ENCODE results near the gene RBM20. TPM values are rescaled to one million over a fixed set of nuclear protein-coding genes. Genes with fewer than 3 reads are reported as not detected.

RBM20 gene
- total and polyA plus RNA-seq, 2 of the 4 experiments (the other 2 are of a cell fraction) = under 0.01 to 0.15 TPM

- BruUV-seq (replicated peaks) = no TSS peak
- Histone ChIP-seq H4K8ac (ENCODE audit: low read depth in 2 of 2, low read length in 2 of 2) (no peak overlapping the region), H3K27ac (ENCODE audit: insufficient read depth, low read length) (no peak overlapping the region), H4K5ac (ENCODE audit: low read depth, low read length) (no peak overlapping the region), H3K9ac (ENCODE audit: low read depth, low read length) (no peak overlapping the region), H2BK120ac (ENCODE audit: low read depth, low read length) (no peak overlapping the region), H3K4me1 (ENCODE audit: control insufficient read depth, insufficient read depth, low read length) (no peaks in the 10 kb centered on the region), H3K9me3 (ENCODE audit: control insufficient read depth, insufficient read depth, low read length) (no peaks in the 10 kb centered on the region), H3K36me3 (ENCODE audit: control insufficient read depth, insufficient read depth, low read length) (peaks cover 9% of the 10 kb centered on the region; the same call in 1 of the 2 replicates), H2BK20ac (ENCODE audit: low read depth, low read length) (no peak overlapping the region), H3K23ac (ENCODE audit: low read depth, low read length) (no peak overlapping the region), H2AFZ (replicated peaks; ENCODE audit: low read length, poor library complexity) (no peak overlapping the region), H2BK15ac (ENCODE audit: low read depth, low read length) (no peak overlapping the region), H3K9me1 (ENCODE audit: insufficient read depth, low read length) (no peaks in the 10 kb centered on the region; the same call in 1 of the 2 replicates), H3K56ac (ENCODE audit: extremely low read depth, insufficient read depth, low read length) (no peak overlapping the region), H3K4ac (ENCODE audit: low read depth, low read length) (no peak overlapping the region), H3K14ac (replicated peaks; ENCODE audit: low read depth, low read length) (no peak overlapping the region), H3K4me2 (ENCODE audit: low read depth, low read length) (no peak overlapping the region), H2AK5ac (ENCODE audit: low read depth, low read length) (no peak overlapping the region), H2BK5ac (ENCODE audit: low read depth, low read length, poor library complexity, severe bottlenecking) (no peak overlapping the region), H3K18ac (ENCODE audit: low read depth, low read length) (no peak overlapping the region), H4K91ac (ENCODE audit: insufficient read depth, low read depth, low read length) (no peak overlapping the region), H3K4me3 (ENCODE audit: insufficient read depth, low read depth, low read length) (no peak overlapping the region), H3K79me1 (ENCODE audit: low read depth in 1 of 2, low read length in 2 of 2) (peaks cover 0 to 3% of the 10 kb centered on the region in 2 experiments; a peak in 2 of 4 replicates), H2AK9ac (replicated peaks; ENCODE audit: low read depth, low read length, poor library complexity) (no peak overlapping the region), H4K20me1 (ENCODE audit: insufficient read depth, low read length) (no peaks in the 10 kb centered on the region), H3K27me3 (ENCODE audit: control insufficient read depth, insufficient read depth, low read length) (no peaks in the 10 kb centered on the region)
- DNase-seq = no peak
- ATAC-seq (ENCODE audit: low read depth) = peak; percentile 14; the same call in 1 of the 2 replicates
- in situ Hi-C loops (cut with MboI; ENCODE audit: low sequenced_read_pairs) (loop anchor here (10.0 kb wide), 1 partner anchor 581 kb away; the partner anchor contains the start of gene SMNDC1), dilution Hi-C loops (cut with HindIII; ENCODE audit: low sequenced_read_pairs, unreplicated experiment) (no loop called here), intact Hi-C loops (cut with micrococcal nuclease) (no loop called here)
- TF ChIP-seq MAZ (IDR thresholded peaks at IDR 0.05; ENCODE audit: borderline replicate concordance, low read depth, low read length) (no peak), MXI1 (IDR thresholded peaks at IDR 0.05; ENCODE audit: borderline replicate concordance, low read depth, low read length) (no peak)
- ChIA-PET POLR2A (ENCODE audit: unreplicated experiment) (no interaction called here), CTCF (interaction anchor here (1.8 kb wide), 2 partner anchors 32 to 140 kb away, joined by 4 to 7 read pairs; no protein-coding TSS in a partner anchor)
- WGBS, 2 experiments (ENCODE audit: extremely low coverage in 2 of 2, insufficient read length in 1 of 2) = 100% methylated on average over 1 to 2 of the region's 5 CpGs
Observed at GRCh38 chr10:110885932-110886674, 242.0 kb downstream of the RBM20 start.
